Prostate gland (tissue), 2 donors: ENCODE data around the gene PPM1K.

ENCODE experiments used
- CTCF ChIP-seq, 4 experiments: fragments of 200-600 bp in 2 of 4; fragments of 450-650 bp in 2 of 4; sonication (generic) in 2 of 4; IDR thresholded peaks; 1 replicate in 3 of 4; 2 replicates in 1 of 4; pipeline ENCODE4 v1.5.1; 2016 to 2019; ENCODE audit warnings: antibody characterized with exemption in 4 of 4, mild to moderate bottlenecking in 2 of 4, moderate library complexity in 2 of 4
- POLR2A ChIP-seq: fragments of 450-650 bp; IDR thresholded peaks from one replicate; pipeline ENCODE4 v1.6.1; 2016; ENCODE audit warnings: antibody characterized with exemption, mild to moderate bottlenecking

GRCh38 chr4:88286897-88287296, 2.5 kb upstream of the PPM1K start:
- no peak for TF ChIP-seq CTCF (IDR thresholded peaks at IDR 0.05)
- no peak for TF ChIP-seq POLR2A
